Esophagus muscularis mucosa (tissue), 4 donors: ENCODE measurements around the gene CTRB2. TPM values are rescaled to one million over a fixed set of nuclear protein-coding genes. Genes with fewer than 3 reads are reported as not detected.

Source experiments
- DNase-seq: peaks from one replicate; pipeline ENCODE4 v3.0.0-alpha.2; 2017; ENCODE audit errors: extremely low spot score
- H3K27ac ChIP-seq, 4 donors: fragments of 200-600 bp; sonication (generic); replicated peaks in 1 of 4; 1 replicate in 3 of 4; 2 replicates in 1 of 4; pipeline ENCODE4 v1.5.1; 2016 to 2019; ENCODE audit warnings: mild to moderate bottlenecking in 1 of 4
- H3K27me3 ChIP-seq, 4 donors: fragments of 200-600 bp; sonication (generic); one replicate each; pipeline versions ENCODE4 v1.5.1 to v1.6.0; 2016 to 2019
- H3K36me3 ChIP-seq, 4 donors: fragments of 200-600 bp; sonication (generic); one replicate each; pipeline ENCODE4 v1.5.1; 2016 to 2019
- H3K4me1 ChIP-seq, 4 donors: fragments of 200-600 bp; sonication (generic); one replicate each; pipeline ENCODE4 v1.5.1; 2016 to 2019
- H3K4me3 ChIP-seq, 4 donors: fragments of 200-600 bp; sonication (generic); 1 replicate in 2 of 4; 2 replicates in 2 of 4; pipeline ENCODE4 v1.5.1; 2016 to 2019; ENCODE audit warnings: mild to moderate bottlenecking in 4 of 4, moderate library complexity in 1 of 4
- H3K9me3 ChIP-seq, 4 donors: fragments of 200-600 bp; sonication (generic); 1 replicate in 3 of 4; 2 replicates in 1 of 4; pipeline ENCODE4 v1.5.1; 2016 to 2019
- CTCF ChIP-seq, 3 experiments: fragments of 200-600 bp in 2 of 3; fragments of 450-650 bp in 1 of 3; sonication (generic) in 2 of 3; IDR thresholded peaks; one replicate each; pipeline ENCODE4 v1.5.1; 2017 to 2019; ENCODE audit warnings: antibody characterized with exemption in 3 of 3, mild to moderate bottlenecking in 2 of 3, moderate library complexity in 1 of 3
- EP300 ChIP-seq: sonication (generic); formaldehyde crosslinking; IDR thresholded peaks from one replicate; pipeline ENCODE4 v1.6.1; 2017; ENCODE audit warnings: antibody characterized with exemption
- POLR2A ChIP-seq: fragments of 450-650 bp; IDR thresholded peaks from one replicate; pipeline ENCODE4 v1.6.1; 2017; ENCODE audit warnings: antibody characterized with exemption, moderate library complexity, mild to moderate bottlenecking, low read depth
- POLR2AphosphoS5 ChIP-seq, 2 donors: sonication (generic); formaldehyde crosslinking; IDR thresholded peaks; one replicate each; pipeline ENCODE4 v1.6.1; 2017; ENCODE audit warnings: antibody characterized with exemption in 2 of 2
- WGBS: methylation state at CpG from one replicate; pipeline ENCODE4 v1.1.5; 2018; 5-methylcytosine and 5-hydroxymethylcytosine counted together
- intact Hi-C: fragments of 100-400 bp; cut with DNase I; formaldehyde crosslinking; loops from one replicate; pipeline ENCODE4 v1.15.1; 2023
- total RNA-seq, 4 donors: library from RNA; depleted of rRNA; stranded (reverse); fragments of >200 nt; gene quantifications; one replicate each; pipeline versions ENCODE4 v1.1.0 to v1.2.1, GENCODE V29; 2016

CTRB2 gene
- total RNA-seq, 4 donors from 2014 or later, result not detected

GRCh38 chr16:75179208-75179607, 27.8 kb downstream of the CTRB2 start:
- Histone ChIP-seq H3K9me3 (peaks cover 0 to 21% (median 15%) of the 10 kb centered on the region in 4 donors), H3K36me3 (no peaks in the 10 kb centered on the region), H3K4me3 (no peak overlapping the region), H3K27me3 (no peaks in the 10 kb centered on the region), H3K4me1 (no peaks in the 10 kb centered on the region), H3K27ac (no peak overlapping the region)
- WGBS, result 94% methylated on average over 6 of the region's 6 CpGs
- intact Hi-C loops, result no loop called here
- no peak for DNase-seq
- TF ChIP-seq EP300 (no peak), POLR2AphosphoS5 (IDR thresholded peaks at IDR 0.05) (no peak), CTCF (IDR thresholded peaks at IDR 0.05) (no peak), POLR2A (no peak)

GRCh38 chr16:75176926-75177325, 30.0 kb downstream of the CTRB2 start:
- no peaks in the 10 kb centered on the region for H3K27me3 ChIP-seq
- DNase-seq, result no peak
- TF ChIP-seq POLR2AphosphoS5 (IDR thresholded peaks at IDR 0.05), result no peak
- no peak for TF ChIP-seq POLR2A
- TF ChIP-seq CTCF (IDR thresholded peaks at IDR 0.05), result no peak
- no peak for TF ChIP-seq EP300
- 92% methylated on average over 2 of the region's 2 CpGs for WGBS
- no peak overlapping the region for H3K27ac ChIP-seq
- H3K9me3 ChIP-seq, result peaks cover 0 to 26% (median 15%) of the 10 kb centered on the region in 4 donors
- H3K4me1 ChIP-seq, result no peaks in the 10 kb centered on the region
- intact Hi-C loops, result no loop called here
- H3K4me3 ChIP-seq, result no peak overlapping the region
- H3K36me3 ChIP-seq, result peaks cover 0 to 7% (median 2%) of the 10 kb centered on the region in 4 donors

- Histone ChIP-seq H3K27ac (no peak overlapping the region), H3K36me3 (peaks cover 6 to 23% (median 15%) of the 10 kb centered on the region in 4 donors), H3K9me3 (peaks cover 0 to 29% (median 18%) of the 10 kb centered on the region in 4 donors), H3K4me1 (no peaks in the 10 kb centered on the region), H3K27me3 (no peaks in the 10 kb centered on the region), H3K4me3 (no peak overlapping the region)
- TF ChIP-seq EP300 (no peak), POLR2AphosphoS5 (IDR thresholded peaks at IDR 0.05) (no peak), POLR2A (no peak), CTCF (IDR thresholded peaks at IDR 0.05) (no peak)
- no peak for DNase-seq
- WGBS, result 94% methylated on average over 3 of the region's 3 CpGs
- intact Hi-C loops, result no loop called here
Measured at GRCh38 chr16:75175074-75175473, 31.9 kb downstream of the CTRB2 start.

GRCh38 chr16:75172578-75172977, 34.4 kb downstream of the CTRB2 start:
- peaks cover 31 to 48% (median 40%) of the 10 kb centered on the region in 4 donors for H3K36me3 ChIP-seq
- no peaks in the 10 kb centered on the region for H3K4me1 ChIP-seq
- H3K27ac ChIP-seq, result no peak overlapping the region
- TF ChIP-seq EP300, result no peak
- TF ChIP-seq POLR2AphosphoS5 (IDR thresholded peaks at IDR 0.05), result no peak
- no peak for TF ChIP-seq CTCF (IDR thresholded peaks at IDR 0.05)
- no peak for TF ChIP-seq POLR2A
- intact Hi-C loops, result no loop called here
- H3K4me3 ChIP-seq, result no peak overlapping the region
- no peaks in the 10 kb centered on the region for H3K27me3 ChIP-seq
- WGBS, result 100% methylated on average over 4 of the region's 4 CpGs
- peaks cover 0 to 39% (median 31%) of the 10 kb centered on the region in 4 donors for H3K9me3 ChIP-seq
- no peak for DNase-seq

- WGBS, result 96% methylated on average over 10 of the region's 10 CpGs
- Histone ChIP-seq H3K4me3 (no peak overlapping the region), H3K4me1 (no peaks in the 10 kb centered on the region), H3K36me3 (peaks cover 35 to 59% (median 54%) of the 10 kb centered on the region in 4 donors), H3K27ac (no peak overlapping the region), H3K9me3 (peaks cover 0 to 20% (median 15%) of the 10 kb centered on the region in 4 donors), H3K27me3 (no peaks in the 10 kb centered on the region)
- intact Hi-C loops, result no loop called here
- no peak for DNase-seq
- TF ChIP-seq CTCF (IDR thresholded peaks at IDR 0.05) (no peak), POLR2AphosphoS5 (IDR thresholded peaks at IDR 0.05) (no peak), POLR2A (no peak), EP300 (no peak)
Measured at GRCh38 chr16:75169899-75170405, 37.0 kb downstream of the CTRB2 start.
